MM.1S (cell line): ENCODE data around the gene OTOA.

Experiments used
- DNase-seq: peaks from one replicate; pipeline ENCODE4 v3.0.0-alpha.2; 2015
- H2AFZ ChIP-seq: fragments of 300-600 bp; sonication (generic); 2 replicates; pipeline ENCODE4 v1.6.0; 2016; ENCODE audit warnings: antibody characterized with exemption, low read length
- H3F3A ChIP-seq: fragments of 300-600 bp; sonication (generic); 2 replicates; pipeline ENCODE4 v1.6.1; 2016; ENCODE audit warnings: mild to moderate bottlenecking, antibody characterized with exemption, low read length, moderate library complexity, mixed read lengths; ENCODE audit not compliant: insufficient read depth
- H3K27ac ChIP-seq: fragments of 300-600 bp; sonication (generic); 2 replicates; pipeline ENCODE4 v1.5.1; 2016; ENCODE audit warnings: mild to moderate bottlenecking, low read length
- H3K27me3 ChIP-seq: fragments of 300-600 bp; sonication (generic); replicated peaks from 2 replicates; pipeline ENCODE4 v1.6.0; 2016; ENCODE audit warnings: low read length; ENCODE audit not compliant: insufficient read depth
- H3K36me3 ChIP-seq: fragments of 300-600 bp; sonication (generic); replicated peaks from 2 replicates; pipeline ENCODE4 v1.6.1; 2016; ENCODE audit warnings: mild to moderate bottlenecking, low read length, mixed read lengths; ENCODE audit not compliant: insufficient read depth
- H3K4me1 ChIP-seq: fragments of 300-600 bp; sonication (generic); 2 replicates; pipeline ENCODE4 v1.6.1; 2016; ENCODE audit warnings: low read length, mixed read lengths
- H3K4me2 ChIP-seq: fragments of 300-600 bp; sonication (generic); 2 replicates; pipeline ENCODE4 v1.6.0; 2016; ENCODE audit warnings: low read depth, low read length
- H3K4me3 ChIP-seq: fragments of 300-600 bp; sonication (generic); 2 replicates; pipeline ENCODE4 v1.5.1; 2016; ENCODE audit warnings: low read length, mixed read lengths
- H3K79me2 ChIP-seq: fragments of 300-600 bp; sonication (generic); 2 replicates; pipeline ENCODE4 v1.6.1; 2016; ENCODE audit warnings: mixed run types, low read length, mixed read lengths
- H3K9ac ChIP-seq: fragments of 300-600 bp; sonication (generic); 2 replicates; pipeline ENCODE4 v1.6.1; 2016; ENCODE audit warnings: low read length, mixed read lengths
- H3K9me2 ChIP-seq: fragments of 300-600 bp; sonication (generic); replicated peaks from 2 replicates; pipeline ENCODE4 v1.6.1; 2016; ENCODE audit warnings: mild to moderate bottlenecking, low read length, mixed read lengths; ENCODE audit not compliant: insufficient read depth
- H3K9me3 ChIP-seq: fragments of 300-600 bp; sonication (generic); replicated peaks from 2 replicates; pipeline ENCODE4 v1.6.1; 2016; ENCODE audit warnings: mild to moderate bottlenecking, low read length, mixed read lengths; ENCODE audit not compliant: insufficient read depth
- H4K20me1 ChIP-seq: fragments of 300-600 bp; sonication (generic); 2 replicates; pipeline ENCODE4 v1.6.1; 2016; ENCODE audit warnings: mild to moderate bottlenecking, low read length, moderate library complexity, mixed read lengths; ENCODE audit not compliant: insufficient read depth
- CTCF ChIP-seq: fragments of 300-600 bp; sonication (generic); IDR thresholded peaks from 2 replicates; pipeline ENCODE4 v1.5.1; 2016; ENCODE audit warnings: antibody characterized with exemption, low read length, mixed read lengths
- EZH2 ChIP-seq: fragments of 300-600 bp; sonication (generic); optimal IDR thresholded peaks from 2 replicates; pipeline ENCODE3; 2017; ENCODE audit warnings: low read depth, mild to moderate bottlenecking, antibody characterized with exemption, low read length, mixed read lengths
- EZH2phosphoT487 ChIP-seq: fragments of 300-600 bp; sonication (generic); IDR thresholded peaks from 2 replicates; pipeline ENCODE4 v1.6.1; 2018; ENCODE audit warnings: antibody characterized with exemption, low read length

The OTOA gene

GRCh38 chr16:21656795-21657768, 6.7 kb upstream of the OTOA start:
- peak; percentile 71 for DNase-seq
- H2AFZ ChIP-seq = no peak overlapping the region
- peak overlapping the region; percentile 33; the same call in 1 of the 2 replicates for H3K27ac ChIP-seq
- no peak overlapping the region for H3K9ac ChIP-seq
- H3K79me2 ChIP-seq = no peaks in the 10 kb centered on the region
- H3K9me3 ChIP-seq = no peaks in the 10 kb centered on the region
- H3K9me2 ChIP-seq = no peaks in the 10 kb centered on the region
- H3K4me3 ChIP-seq = 0 out of 2 replicates have a peak overlapping the region, but pooled peaks have one; percentile 5
- H3K27me3 ChIP-seq = no peaks in the 10 kb centered on the region
- TF ChIP-seq CTCF (peak; percentile 86), EZH2phosphoT487 (no peak)
- peaks cover 24% of the 10 kb centered on the region for H3K4me1 ChIP-seq
- H3K4me2 ChIP-seq = peak overlapping the region; percentile 51
- H3F3A ChIP-seq = peaks cover 20% of the 10 kb centered on the region
- no peaks in the 10 kb centered on the region for H3K36me3 ChIP-seq
- no peaks in the 10 kb centered on the region for H4K20me1 ChIP-seq

GRCh38 chr16:21659124-21659523, 4.6 kb upstream of the OTOA start:
- H3K4me1 ChIP-seq = peaks cover 24% of the 10 kb centered on the region
- H3K27ac ChIP-seq = no peak overlapping the region
- H3K27me3 ChIP-seq = no peaks in the 10 kb centered on the region
- no peak overlapping the region for H3K9ac ChIP-seq
- H2AFZ ChIP-seq = no peak overlapping the region
- H3K4me2 ChIP-seq = no peak overlapping the region
- H3K9me2 ChIP-seq = no peaks in the 10 kb centered on the region
- no peaks in the 10 kb centered on the region for H4K20me1 ChIP-seq
- no peak for DNase-seq
- no peaks in the 10 kb centered on the region for H3K79me2 ChIP-seq
- no peak overlapping the region for H3K4me3 ChIP-seq
- no peaks in the 10 kb centered on the region for H3K9me3 ChIP-seq
- H3K36me3 ChIP-seq = no peaks in the 10 kb centered on the region
- H3F3A ChIP-seq = peaks cover 20% of the 10 kb centered on the region
- TF ChIP-seq CTCF (no peak), EZH2 (no peak), EZH2phosphoT487 (no peak)

GRCh38 chr16:21664801-21665492, 1.2 kb downstream of the OTOA start:
- H3K4me2 ChIP-seq = no peak overlapping the region
- no peaks in the 10 kb centered on the region for H3F3A ChIP-seq
- no peaks in the 10 kb centered on the region for H3K9me3 ChIP-seq
- no peak overlapping the region for H3K27ac ChIP-seq
- H3K9me2 ChIP-seq = no peaks in the 10 kb centered on the region
- H3K36me3 ChIP-seq = no peaks in the 10 kb centered on the region
- H3K4me3 ChIP-seq = no peak overlapping the region
- no peak overlapping the region for H2AFZ ChIP-seq
- H4K20me1 ChIP-seq = no peaks in the 10 kb centered on the region
- no peaks in the 10 kb centered on the region for H3K4me1 ChIP-seq
- H3K27me3 ChIP-seq = no peaks in the 10 kb centered on the region
- H3K9ac ChIP-seq = no peak overlapping the region
- no peak for DNase-seq
- TF ChIP-seq EZH2 (no peak), EZH2phosphoT487 (no peak), CTCF (no peak)
- H3K79me2 ChIP-seq = no peaks in the 10 kb centered on the region
